ENCODE results near the gene PERM1.

- TF ChIP-seq, protein P1, sequence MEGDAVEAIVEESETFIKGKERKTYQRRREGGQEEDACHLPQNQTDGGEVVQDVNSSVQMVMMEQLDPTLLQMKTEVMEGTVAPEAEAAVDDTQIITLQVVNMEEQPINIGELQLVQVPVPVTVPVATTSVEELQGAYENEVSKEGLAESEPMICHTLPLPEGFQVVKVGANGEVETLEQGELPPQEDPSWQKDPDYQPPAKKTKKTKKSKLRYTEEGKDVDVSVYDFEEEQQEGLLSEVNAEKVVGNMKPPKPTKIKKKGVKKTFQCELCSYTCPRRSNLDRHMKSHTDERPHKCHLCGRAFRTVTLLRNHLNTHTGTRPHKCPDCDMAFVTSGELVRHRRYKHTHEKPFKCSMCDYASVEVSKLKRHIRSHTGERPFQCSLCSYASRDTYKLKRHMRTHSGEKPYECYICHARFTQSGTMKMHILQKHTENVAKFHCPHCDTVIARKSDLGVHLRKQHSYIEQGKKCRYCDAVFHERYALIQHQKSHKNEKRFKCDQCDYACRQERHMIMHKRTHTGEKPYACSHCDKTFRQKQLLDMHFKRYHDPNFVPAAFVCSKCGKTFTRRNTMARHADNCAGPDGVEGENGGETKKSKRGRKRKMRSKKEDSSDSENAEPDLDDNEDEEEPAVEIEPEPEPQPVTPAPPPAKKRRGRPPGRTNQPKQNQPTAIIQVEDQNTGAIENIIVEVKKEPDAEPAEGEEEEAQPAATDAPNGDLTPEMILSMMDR (IDR thresholded peaks at IDR 0.05; ENCODE audit: low read length): no peak
- TF ChIP-seq EZH2 (IDR thresholded peaks at IDR 0.05; ENCODE audit: borderline replicate concordance, low read length): no peak
Observed at GRCh38 chr1:1021010-1021919, 39.4 kb upstream of the PERM1 start.

Measured in OCI-LY1 (cell line).